ENCODE measurements around the gene LRRC18.

Gene LRRC18

GRCh38 chr10:48879451-48879850 is 60.2 kb downstream of the LRRC18 start:
- DNase-seq, result no peak
- Histone ChIP-seq H3K36me3 (no peaks in the 10 kb centered on the region), H3K27me3 (no peaks in the 10 kb centered on the region), H3K4me1 (no peaks in the 10 kb centered on the region), H3K9me3 (no peaks in the 10 kb centered on the region), H3K4me3 (ENCODE audit: low read depth, low read length) (no peak overlapping the region)
- no peak for TF ChIP-seq CTCF (IDR thresholded peaks at IDR 0.05; ENCODE audit: low read depth, low read length)

GRCh38 chr10:48878091-48878490 is 61.5 kb downstream of the LRRC18 start:
- no peaks in the 10 kb centered on the region for H3K4me1 ChIP-seq
- H3K36me3 ChIP-seq, result no peaks in the 10 kb centered on the region
- H3K4me3 ChIP-seq (ENCODE audit: low read depth, low read length), result no peak overlapping the region
- H3K9me3 ChIP-seq, result no peaks in the 10 kb centered on the region
- no peak for TF ChIP-seq CTCF (IDR thresholded peaks at IDR 0.05; ENCODE audit: low read depth, low read length)
- no peak for DNase-seq
- H3K27me3 ChIP-seq, result no peaks in the 10 kb centered on the region

GRCh38 chr10:48872234-48872633 is 67.4 kb downstream of the LRRC18 start:
- no peaks in the 10 kb centered on the region for H3K36me3 ChIP-seq
- no peaks in the 10 kb centered on the region for H3K9me3 ChIP-seq
- H3K4me3 ChIP-seq (ENCODE audit: low read depth, low read length), result no peak overlapping the region
- no peak for DNase-seq
- no peak for TF ChIP-seq CTCF (IDR thresholded peaks at IDR 0.05; ENCODE audit: low read depth, low read length)
- no peaks in the 10 kb centered on the region for H3K27me3 ChIP-seq
- H3K4me1 ChIP-seq, result no peaks in the 10 kb centered on the region

Measured in BE2C (cell line).